GM12891 (cell line): ENCODE measurements around the gene DHX34.

Experiments
- PAX5 ChIP-seq: IDR thresholded peaks from 2 replicates; pipeline ENCODE4 v1.6.1; 2011; ENCODE audit warnings: low read length, moderate library complexity, mild to moderate bottlenecking; ENCODE audit not compliant: insufficient read depth, severe bottlenecking
- POLR2A ChIP-seq: IDR thresholded peaks from 2 replicates; pipeline ENCODE4 v1.6.1; 2011; ENCODE audit warnings: low read depth, low read length, control low read depth
- POLR2AphosphoS5 ChIP-seq: IDR thresholded peaks from 2 replicates; pipeline ENCODE4 v1.6.1; 2011; ENCODE audit warnings: low read depth, low read length, control low read depth
- SPI1 ChIP-seq: IDR thresholded peaks from 2 replicates; pipeline ENCODE4 v1.6.1; 2011; ENCODE audit warnings: low read depth, low read length, control low read depth
- TAF1 ChIP-seq: IDR thresholded peaks from 2 replicates; pipeline ENCODE4 v1.6.1; 2011; ENCODE audit warnings: low read depth, low read length, control low read depth

GRCh38 chr19:47404334-47405196 is 55.5 kb downstream of the DHX34 start:
- TF ChIP-seq POLR2A (no peak), SPI1 (no peak), PAX5 (no peak), POLR2AphosphoS5 (no peak), TAF1 (no peak)
